Smooth muscle cell (in vitro differentiated cells): Measurements from ENCODE around the gene HOXD4. TPM values are rescaled to one million over a fixed set of nuclear protein-coding genes. Genes with fewer than 3 reads are reported as not detected.

Experiments used
- DNase-seq: peaks from one replicate; lab custom pipeline; 2025; ENCODE audit not compliant: unreplicated experiment; lab: John Stamatoyannopoulos, UW
- H2AFZ ChIP-seq: fragments of 200-600 bp; sonication (generic); 2 replicates; pipeline ENCODE4 v1.6.0; 2016; ENCODE audit warnings: antibody characterized with exemption, low read depth, mild to moderate bottlenecking
- H3F3A ChIP-seq: fragments of 200-600 bp; sonication (generic); 2 replicates; pipeline ENCODE4 v1.6.0; 2017; ENCODE audit warnings: antibody characterized with exemption, low read depth
- H3K27ac ChIP-seq: fragments of 200-600 bp; sonication (generic); 2 replicates; pipeline ENCODE4 v1.5.1; 2016; ENCODE audit warnings: low read depth, mild to moderate bottlenecking
- H3K27me3 ChIP-seq: fragments of 200-600 bp; sonication (generic); 2 replicates; pipeline ENCODE4 v1.6.1; 2016; ENCODE audit warnings: low read depth, mild to moderate bottlenecking
- H3K36me3 ChIP-seq: fragments of 200-600 bp; sonication (generic); 2 replicates; pipeline ENCODE4 v1.5.1; 2016; ENCODE audit warnings: low read depth
- H3K4me1 ChIP-seq: fragments of 200-600 bp; sonication (generic); 2 replicates; pipeline ENCODE4 v1.5.1; 2016; ENCODE audit warnings: low read depth
- H3K4me2 ChIP-seq: fragments of 200-600 bp; sonication (generic); 2 replicates; pipeline ENCODE4 v1.6.0; 2016; ENCODE audit warnings: mild to moderate bottlenecking
- H3K4me3 ChIP-seq: fragments of 200-600 bp; sonication (generic); 2 replicates; pipeline ENCODE4 v1.5.1; 2016; ENCODE audit warnings: mild to moderate bottlenecking
- H3K79me2 ChIP-seq: fragments of 200-600 bp; sonication (generic); 2 replicates; pipeline ENCODE4 v1.6.0; 2016; ENCODE audit warnings: low read depth, mild to moderate bottlenecking
- H3K9ac ChIP-seq: fragments of 200-600 bp; sonication (generic); 2 replicates; pipeline ENCODE4 v1.6.0; 2016; ENCODE audit warnings: low read depth
- H3K9me3 ChIP-seq: fragments of 200-600 bp; sonication (generic); replicated peaks from 2 replicates; pipeline ENCODE4 v1.5.1; 2016; ENCODE audit warnings: low read depth
- H4K20me1 ChIP-seq: fragments of 200-600 bp; sonication (generic); 2 replicates; pipeline ENCODE4 v1.6.0; 2016; ENCODE audit warnings: low read depth
- WGBS: methylation state at CpG from one replicate; pipeline ENCODE4 v1.1.7; 2016; ENCODE audit warnings: low lambda C conversion rate; 5-methylcytosine and 5-hydroxymethylcytosine counted together
- polyA plus RNA-seq: library from polyadenylated mRNA; unstranded; fragments of >200 nt; fragmentation: Nextera tagmentation; extraction: Ambion mirVana; gene quantifications from 2 replicates; pipeline ENCODE4 v1.2.1, GENCODE V29; 2016
- total RNA-seq: library from RNA; depleted of rRNA; stranded (reverse); fragments of >200 nt; gene quantifications from 2 replicates; pipeline ENCODE4 v1.2.3, GENCODE V29; 2014
- TF ChIP-seq, protein P1 (sequence below): fragments of 200-600 bp; sonication (generic); IDR thresholded peaks from 2 replicates; pipeline ENCODE4 v1.5.1; 2017; ENCODE audit warnings: borderline replicate concordance, mild to moderate bottlenecking, antibody characterized with exemption; ENCODE audit not compliant: insufficient read depth, poor library complexity, severe bottlenecking

HOXD4 gene
- total and polyA plus RNA-seq, 2 experiments from 2014 or later: not detected

GRCh38 chr2:176139661-176140512 lies 11.5 kb upstream of the HOXD4 start:
- Histone ChIP-seq H3K9ac (no peak overlapping the region), H3K27ac (no peak overlapping the region)
- 56% methylated on average over 40 of the region's 41 CpGs for WGBS

DNA sequence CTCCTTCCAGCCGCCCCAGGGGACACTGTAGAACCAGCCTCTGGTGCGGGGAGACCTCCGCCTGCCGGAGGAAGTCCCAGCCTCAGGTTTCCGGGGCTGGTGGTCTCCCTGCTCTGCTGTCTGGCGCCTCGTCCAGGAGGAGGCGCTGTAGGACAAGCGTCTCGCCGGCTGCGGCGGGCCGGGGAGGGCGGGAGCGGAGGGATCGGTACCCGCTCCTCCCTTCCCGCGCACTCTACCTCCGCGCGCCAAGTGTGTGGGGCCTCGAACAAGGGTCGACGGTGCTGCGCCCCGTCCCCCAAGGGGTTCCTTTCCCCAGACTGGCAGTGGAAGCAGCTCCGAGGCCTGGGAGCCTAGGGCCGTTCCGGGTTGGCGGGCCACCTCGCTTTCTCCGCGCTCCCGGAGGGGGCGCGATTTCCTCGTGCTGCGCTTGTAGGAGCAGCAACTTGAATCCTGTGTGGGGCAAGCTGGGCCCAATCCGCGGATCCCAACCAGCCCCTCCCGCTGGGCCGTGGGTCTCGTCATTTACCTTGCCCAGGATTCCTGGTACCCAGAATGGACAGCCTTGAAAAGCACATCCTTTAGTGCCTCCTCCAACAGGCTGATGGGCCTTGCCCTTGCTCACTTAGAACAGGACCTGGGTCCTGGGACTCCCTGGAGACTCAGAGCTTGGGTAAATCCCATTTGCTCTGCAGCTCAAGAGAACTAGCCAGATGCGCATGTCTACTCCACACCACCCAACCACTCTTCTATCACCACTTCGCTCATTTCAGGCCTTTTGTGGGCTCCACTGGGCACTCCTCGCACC lies 10.6 kb upstream of the HOXD4 start:
- H3K36me3 ChIP-seq: no peaks in the 10 kb centered on the region
- no peaks in the 10 kb centered on the region for H3K9me3 ChIP-seq
- no peaks in the 10 kb centered on the region for H3K79me2 ChIP-seq
- H4K20me1 ChIP-seq: no peaks in the 10 kb centered on the region
- no peaks in the 10 kb centered on the region for H3K4me1 ChIP-seq
- TF ChIP-seq, protein P1, sequence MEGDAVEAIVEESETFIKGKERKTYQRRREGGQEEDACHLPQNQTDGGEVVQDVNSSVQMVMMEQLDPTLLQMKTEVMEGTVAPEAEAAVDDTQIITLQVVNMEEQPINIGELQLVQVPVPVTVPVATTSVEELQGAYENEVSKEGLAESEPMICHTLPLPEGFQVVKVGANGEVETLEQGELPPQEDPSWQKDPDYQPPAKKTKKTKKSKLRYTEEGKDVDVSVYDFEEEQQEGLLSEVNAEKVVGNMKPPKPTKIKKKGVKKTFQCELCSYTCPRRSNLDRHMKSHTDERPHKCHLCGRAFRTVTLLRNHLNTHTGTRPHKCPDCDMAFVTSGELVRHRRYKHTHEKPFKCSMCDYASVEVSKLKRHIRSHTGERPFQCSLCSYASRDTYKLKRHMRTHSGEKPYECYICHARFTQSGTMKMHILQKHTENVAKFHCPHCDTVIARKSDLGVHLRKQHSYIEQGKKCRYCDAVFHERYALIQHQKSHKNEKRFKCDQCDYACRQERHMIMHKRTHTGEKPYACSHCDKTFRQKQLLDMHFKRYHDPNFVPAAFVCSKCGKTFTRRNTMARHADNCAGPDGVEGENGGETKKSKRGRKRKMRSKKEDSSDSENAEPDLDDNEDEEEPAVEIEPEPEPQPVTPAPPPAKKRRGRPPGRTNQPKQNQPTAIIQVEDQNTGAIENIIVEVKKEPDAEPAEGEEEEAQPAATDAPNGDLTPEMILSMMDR: peak; percentile 95
- H2AFZ ChIP-seq: peak overlapping the region; percentile 80
- WGBS: 7% methylated on average over 41 of the region's 48 CpGs
- no peaks in the 10 kb centered on the region for H3F3A ChIP-seq
- H3K27ac ChIP-seq: no peak overlapping the region
- DNase-seq: peak; percentile 65
- H3K4me3 ChIP-seq: peak overlapping the region; percentile 61
- no peak overlapping the region for H3K9ac ChIP-seq
- peaks cover 95% of the 10 kb centered on the region for H3K27me3 ChIP-seq
- peak overlapping the region; percentile 84 for H3K4me2 ChIP-seq

More at GRCh38 chr2:176139661-176140512, 11.5 kb upstream of the HOXD4 start:
- Histone ChIP-seq H3K4me2 (peak overlapping the region; percentile 84), H3K4me1 (no peaks in the 10 kb centered on the region), H3K36me3 (no peaks in the 10 kb centered on the region), H3K9me3 (no peaks in the 10 kb centered on the region), H3F3A (no peaks in the 10 kb centered on the region), H3K79me2 (no peaks in the 10 kb centered on the region), H2AFZ (peak overlapping the region; percentile 80), H3K27me3 (peaks cover 95% of the 10 kb centered on the region), H4K20me1 (no peaks in the 10 kb centered on the region), H3K4me3 (peak overlapping the region; percentile 61)
- DNase-seq: no peak
- TF ChIP-seq, protein P1: no peak

DNA sequence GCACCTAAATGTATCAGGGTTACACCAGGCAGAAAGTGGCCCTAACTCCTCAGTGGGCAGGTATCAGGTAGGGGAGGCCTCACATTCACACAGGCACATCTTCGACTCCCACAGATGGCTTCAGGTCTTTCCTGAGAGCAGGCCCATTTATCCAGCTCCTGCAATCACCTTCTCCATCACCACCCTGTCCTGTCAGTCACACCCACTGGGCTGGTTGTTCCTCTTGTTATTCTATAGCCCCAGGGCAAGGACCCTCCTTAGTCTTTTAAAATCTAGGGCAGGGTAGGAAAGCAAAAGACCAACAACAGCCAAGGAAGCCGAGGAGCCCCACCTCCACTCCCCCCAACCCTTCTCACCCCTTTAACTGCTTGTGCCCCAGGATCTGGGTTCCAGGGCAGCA lies 9.1 kb upstream of the HOXD4 start:
- no peaks in the 10 kb centered on the region for H3K36me3 ChIP-seq
- H3K4me1 ChIP-seq: no peaks in the 10 kb centered on the region
- H3K9ac ChIP-seq: no peak overlapping the region
- H2AFZ ChIP-seq: no peak overlapping the region
- H3K27me3 ChIP-seq: peaks cover 95% of the 10 kb centered on the region
- H3K4me2 ChIP-seq: no peak overlapping the region
- H3F3A ChIP-seq: no peaks in the 10 kb centered on the region
- no peaks in the 10 kb centered on the region for H3K79me2 ChIP-seq
- WGBS: 82% methylated on average over 2 of the region's 2 CpGs
- no peak overlapping the region for H3K4me3 ChIP-seq
- no peak overlapping the region for H3K27ac ChIP-seq
- TF ChIP-seq, protein P1: no peak
- H3K9me3 ChIP-seq: no peaks in the 10 kb centered on the region
- no peak for DNase-seq
- H4K20me1 ChIP-seq: no peaks in the 10 kb centered on the region
